ENCODE measurements around the gene ADK. TPM values are rescaled to one million over a fixed set of nuclear protein-coding genes. Genes with fewer than 3 reads are reported as not detected.
"Not testable (repeated sequence)": the region's sequence is repeated elsewhere in the genome, so short reads cannot be mapped to it uniquely, and the experiment has no call there.

Gene ADK
- total RNA-seq, 3 donors from 2014 or later = 13.8 to 24.0 (median 22.9) TPM

GRCh38 chr10:74575912-74576311 is 424.9 kb downstream of the ADK start:
- ATAC-seq (no peak), DNase-seq (no peak)
- no peak overlapping the region for H3K4me3 ChIP-seq
- H3K36me3 ChIP-seq (ENCODE audit: low read depth) = no peaks in the 10 kb centered on the region
- H3K9me3 ChIP-seq = no peaks in the 10 kb centered on the region
- intact Hi-C loops (cut with DNase I, micrococcal nuclease) = no loop called here
- TF ChIP-seq, protein P1, sequence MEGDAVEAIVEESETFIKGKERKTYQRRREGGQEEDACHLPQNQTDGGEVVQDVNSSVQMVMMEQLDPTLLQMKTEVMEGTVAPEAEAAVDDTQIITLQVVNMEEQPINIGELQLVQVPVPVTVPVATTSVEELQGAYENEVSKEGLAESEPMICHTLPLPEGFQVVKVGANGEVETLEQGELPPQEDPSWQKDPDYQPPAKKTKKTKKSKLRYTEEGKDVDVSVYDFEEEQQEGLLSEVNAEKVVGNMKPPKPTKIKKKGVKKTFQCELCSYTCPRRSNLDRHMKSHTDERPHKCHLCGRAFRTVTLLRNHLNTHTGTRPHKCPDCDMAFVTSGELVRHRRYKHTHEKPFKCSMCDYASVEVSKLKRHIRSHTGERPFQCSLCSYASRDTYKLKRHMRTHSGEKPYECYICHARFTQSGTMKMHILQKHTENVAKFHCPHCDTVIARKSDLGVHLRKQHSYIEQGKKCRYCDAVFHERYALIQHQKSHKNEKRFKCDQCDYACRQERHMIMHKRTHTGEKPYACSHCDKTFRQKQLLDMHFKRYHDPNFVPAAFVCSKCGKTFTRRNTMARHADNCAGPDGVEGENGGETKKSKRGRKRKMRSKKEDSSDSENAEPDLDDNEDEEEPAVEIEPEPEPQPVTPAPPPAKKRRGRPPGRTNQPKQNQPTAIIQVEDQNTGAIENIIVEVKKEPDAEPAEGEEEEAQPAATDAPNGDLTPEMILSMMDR (IDR thresholded peaks at IDR 0.05) = no peak
- no peaks in the 10 kb centered on the region for H3K4me1 ChIP-seq (ENCODE audit: low read depth)

- TF ChIP-seq, protein P1 (IDR thresholded peaks at IDR 0.05) = no peak
- DNase-seq = no peak
- intact Hi-C loops (cut with DNase I, micrococcal nuclease) = no loop called here
- no peak for ATAC-seq
- Histone ChIP-seq H3K4me3 (no peak overlapping the region), H3K36me3 (ENCODE audit: low read depth) (no peaks in the 10 kb centered on the region), H3K9me3 (no peaks in the 10 kb centered on the region), H3K4me1 (ENCODE audit: low read depth) (no peaks in the 10 kb centered on the region)
Observed at GRCh38 chr10:74576586-74576985, 425.6 kb downstream of the ADK start.

DNA sequence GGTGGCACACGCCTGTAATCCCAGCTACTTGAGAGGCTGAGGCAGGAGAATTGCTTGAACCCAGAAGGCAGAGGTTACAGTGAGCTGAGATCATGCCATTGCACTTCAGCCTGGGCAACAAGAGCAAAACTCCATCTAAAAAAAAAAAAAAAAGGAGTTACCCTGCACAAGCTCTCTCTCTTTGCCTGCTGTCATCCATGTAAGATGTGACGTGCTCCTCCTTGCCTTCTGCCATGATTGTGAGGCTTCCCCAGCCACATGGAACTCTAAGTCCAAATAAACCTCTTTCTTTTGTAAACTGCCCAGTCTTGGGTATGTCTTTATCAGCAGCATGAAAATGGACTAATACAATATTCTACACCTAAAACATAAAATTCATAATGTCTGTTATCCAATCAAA is 429.4 kb downstream of the ADK start:
- H3K36me3 ChIP-seq (ENCODE audit: low read depth); H3K4me1 ChIP-seq (ENCODE audit: low read depth); intact Hi-C loops (cut with DNase I, micrococcal nuclease); DNase-seq; ATAC-seq; H3K9me3 ChIP-seq; H3K4me3 ChIP-seq: not testable (repeated sequence)

DNA sequence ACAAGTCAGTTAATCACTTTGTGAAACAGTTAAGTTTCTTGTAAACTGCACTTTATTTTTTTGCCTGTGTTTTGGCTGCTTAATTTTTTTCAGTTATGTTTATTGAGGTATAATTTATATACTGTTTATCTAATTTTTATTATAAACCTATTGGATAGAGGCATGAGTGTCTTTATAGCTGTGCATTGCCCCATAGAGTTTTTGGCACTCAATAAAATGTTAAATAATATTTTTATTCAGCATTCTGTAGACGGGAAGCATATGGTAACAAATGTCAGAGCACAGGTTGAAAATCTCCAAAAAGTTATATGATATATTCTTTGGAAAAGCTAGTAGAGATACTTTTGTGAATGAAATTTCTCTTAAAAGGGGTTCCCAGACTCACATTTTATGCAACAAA is 431.5 kb downstream of the ADK start:
- H3K4me3 ChIP-seq = no peak overlapping the region
- TF ChIP-seq, protein P1 (IDR thresholded peaks at IDR 0.05) = no peak
- peaks cover 5% of the 10 kb centered on the region for H3K4me1 ChIP-seq (ENCODE audit: low read depth)
- no peak for DNase-seq
- H3K9me3 ChIP-seq = no peaks in the 10 kb centered on the region
- intact Hi-C loops (cut with DNase I, micrococcal nuclease) = no loop called here
- no peaks in the 10 kb centered on the region for H3K36me3 ChIP-seq (ENCODE audit: low read depth)
- no peak for ATAC-seq

DNA sequence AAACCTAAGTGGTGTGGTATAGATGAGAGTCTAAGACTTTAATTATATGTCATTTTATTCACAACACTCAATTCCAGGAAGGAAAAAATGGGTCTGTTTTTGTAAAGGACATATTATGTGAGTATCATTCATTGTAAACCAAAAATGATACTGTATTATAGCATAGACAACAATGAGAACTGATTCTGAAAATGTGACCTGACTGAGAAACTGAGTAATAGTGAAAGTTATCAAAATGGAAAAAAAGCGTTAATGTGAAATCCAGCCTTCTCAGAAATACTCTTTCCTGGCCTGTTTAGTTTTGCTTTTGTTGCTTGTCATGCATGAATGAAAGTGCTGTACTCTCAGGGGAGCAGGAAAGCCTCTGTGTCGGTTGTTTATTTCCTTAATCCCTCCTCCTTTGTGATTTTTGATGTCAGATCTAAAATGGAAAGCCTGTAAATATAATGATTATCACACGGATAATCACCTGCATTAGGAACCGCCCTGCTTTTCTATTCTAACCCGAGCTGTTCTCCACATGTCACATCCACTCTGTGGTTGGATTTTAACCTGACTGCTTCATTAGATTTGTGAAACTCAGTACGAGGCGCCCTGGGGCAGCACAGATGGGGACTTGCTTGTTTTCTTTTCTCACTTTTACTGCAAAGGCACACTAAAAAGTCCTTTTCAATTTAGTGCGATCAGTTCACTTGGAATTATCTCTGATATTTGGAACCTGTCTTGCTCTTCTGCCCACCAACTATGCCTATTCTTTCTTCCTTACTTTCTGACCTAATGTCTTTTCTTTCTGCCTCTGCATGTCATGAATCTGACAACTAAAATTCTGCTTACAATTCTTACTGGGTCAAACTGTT is 434.4 kb downstream of the ADK start:
- ATAC-seq = peak; percentile 57
- Histone ChIP-seq H3K9me3 (no peaks in the 10 kb centered on the region), H3K4me3 (no peak overlapping the region), H3K4me1 (ENCODE audit: low read depth) (peaks cover 5% of the 10 kb centered on the region), H3K36me3 (ENCODE audit: low read depth) (no peaks in the 10 kb centered on the region)
- DNase-seq = peak in 1 of 3 donors; percentile 21
- intact Hi-C loops (cut with DNase I, micrococcal nuclease) = no loop called here
- TF ChIP-seq, protein P1 (IDR thresholded peaks at IDR 0.05) = no peak

- no peaks in the 10 kb centered on the region for H3K36me3 ChIP-seq (ENCODE audit: low read depth)
- DNase-seq (peak in 1 of 3 donors; percentile 9), ATAC-seq (peak; percentile 63)
- intact Hi-C loops (cut with DNase I, micrococcal nuclease) = no loop called here
- peaks cover 5% of the 10 kb centered on the region for H3K4me1 ChIP-seq (ENCODE audit: low read depth)
- no peak overlapping the region for H3K4me3 ChIP-seq
- TF ChIP-seq, protein P1 (IDR thresholded peaks at IDR 0.05) = no peak
- H3K9me3 ChIP-seq = no peaks in the 10 kb centered on the region
Observed at GRCh38 chr10:74586088-74586585, 435.1 kb downstream of the ADK start.
